Measurements from ENCODE around the gene P2RY2.
"Not testable (repeated sequence)": the region's sequence is repeated elsewhere in the genome, so short reads cannot be mapped to it uniquely, and the experiment has no call there.

The P2RY2 gene

GRCh38 chr11:73229321-73229895 lies 11.3 kb downstream of the P2RY2 start:
- no peak for DNase-seq

GRCh38 chr11:73229896-73230875 lies 12.1 kb downstream of the P2RY2 start:
- DNase-seq: no peak

- no peak for DNase-seq
These were observed 12.8 kb downstream of the P2RY2 start for GRCh38 chr11:73230931-73231330.

DNA sequence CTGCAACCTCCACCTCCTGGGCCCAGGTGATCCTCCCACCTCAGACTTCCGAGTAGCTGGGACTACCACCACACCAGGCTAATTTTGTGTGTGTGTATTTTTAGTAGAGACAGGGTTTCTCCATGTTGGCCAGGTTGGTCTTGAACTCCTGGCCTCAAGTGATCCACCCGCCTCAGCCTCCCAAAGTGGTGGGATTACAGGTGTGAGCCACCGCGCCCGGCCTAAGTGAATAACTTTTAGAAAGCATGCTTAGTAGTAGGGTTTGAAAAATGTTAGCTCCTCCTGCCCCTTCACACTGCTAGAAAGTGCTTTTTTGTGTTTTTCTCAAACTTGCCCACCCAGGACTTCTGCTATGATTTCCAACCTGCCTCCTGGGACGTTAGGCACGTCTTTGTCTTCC lies 14.4 kb downstream of the P2RY2 start:
- not testable (repeated sequence) for DNase-seq

DNA sequence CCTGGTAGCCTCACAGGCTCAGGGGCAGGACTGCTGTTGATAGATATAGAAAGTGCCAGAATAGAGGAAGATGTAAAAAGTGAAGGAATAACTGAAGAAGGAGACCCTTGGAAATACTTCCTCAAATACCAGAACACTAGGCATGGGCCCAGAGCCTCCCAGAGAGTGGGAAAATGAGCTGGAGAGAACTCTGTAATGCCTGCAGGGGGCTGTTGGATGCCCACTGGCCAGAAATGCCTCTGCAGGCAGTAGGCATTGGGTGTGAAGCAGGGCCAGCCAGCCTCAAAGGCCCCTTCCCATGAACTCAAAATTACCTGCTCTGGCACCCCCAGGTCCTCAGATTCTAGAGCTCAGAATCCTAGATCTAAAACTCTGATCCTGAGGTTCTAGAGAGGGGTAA lies 15.1 kb downstream of the P2RY2 start:
- DNase-seq: no peak

- no peak for DNase-seq
These were observed 15.8 kb downstream of the P2RY2 start for GRCh38 chr11:73233692-73234470.

GRCh38 chr11:73234471-73235181 lies 16.5 kb downstream of the P2RY2 start:
- DNase-seq: no peak

GRCh38 chr11:73235236-73235786 lies 17.2 kb downstream of the P2RY2 start:
- no peak for DNase-seq

GRCh38 chr11:73236205-73236765 lies 18.2 kb downstream of the P2RY2 start:
- no peak for DNase-seq

GRCh38 chr11:73236854-73237253 lies 18.8 kb downstream of the P2RY2 start:
- DNase-seq: peak in 1 of 2 donors; percentile 59

- no peak for DNase-seq
These were observed 19.6 kb downstream of the P2RY2 start for GRCh38 chr11:73237471-73238290.

DNA sequence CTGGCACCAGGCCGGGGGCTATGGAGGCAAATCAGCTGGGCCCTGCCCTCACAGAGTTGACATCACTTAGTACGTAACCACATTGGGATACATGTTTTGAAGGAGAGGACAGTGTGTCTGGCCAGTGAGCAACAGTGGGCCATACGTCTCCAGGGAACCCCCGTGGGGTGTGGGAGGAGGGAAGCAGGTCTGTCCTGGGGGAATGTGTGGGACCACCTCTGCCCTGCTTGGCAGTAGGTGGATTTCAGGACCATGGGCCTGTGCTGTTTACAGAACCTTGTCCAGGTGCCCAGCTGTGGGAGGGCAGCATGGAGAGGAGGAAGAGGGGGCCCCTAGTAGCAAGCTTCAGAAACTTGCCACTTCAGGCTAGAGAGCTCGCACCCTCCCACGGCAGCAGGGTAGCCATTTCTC lies 21.0 kb downstream of the P2RY2 start:
- DNase-seq: no peak

- no peak for DNase-seq
These were observed 21.6 kb downstream of the P2RY2 start for GRCh38 chr11:73239571-73240189.

GRCh38 chr11:73240190-73240781 lies 22.2 kb downstream of the P2RY2 start:
- no peak for DNase-seq

GRCh38 chr11:73241300-73241699 lies 23.2 kb downstream of the P2RY2 start:
- DNase-seq: no peak

DNA sequence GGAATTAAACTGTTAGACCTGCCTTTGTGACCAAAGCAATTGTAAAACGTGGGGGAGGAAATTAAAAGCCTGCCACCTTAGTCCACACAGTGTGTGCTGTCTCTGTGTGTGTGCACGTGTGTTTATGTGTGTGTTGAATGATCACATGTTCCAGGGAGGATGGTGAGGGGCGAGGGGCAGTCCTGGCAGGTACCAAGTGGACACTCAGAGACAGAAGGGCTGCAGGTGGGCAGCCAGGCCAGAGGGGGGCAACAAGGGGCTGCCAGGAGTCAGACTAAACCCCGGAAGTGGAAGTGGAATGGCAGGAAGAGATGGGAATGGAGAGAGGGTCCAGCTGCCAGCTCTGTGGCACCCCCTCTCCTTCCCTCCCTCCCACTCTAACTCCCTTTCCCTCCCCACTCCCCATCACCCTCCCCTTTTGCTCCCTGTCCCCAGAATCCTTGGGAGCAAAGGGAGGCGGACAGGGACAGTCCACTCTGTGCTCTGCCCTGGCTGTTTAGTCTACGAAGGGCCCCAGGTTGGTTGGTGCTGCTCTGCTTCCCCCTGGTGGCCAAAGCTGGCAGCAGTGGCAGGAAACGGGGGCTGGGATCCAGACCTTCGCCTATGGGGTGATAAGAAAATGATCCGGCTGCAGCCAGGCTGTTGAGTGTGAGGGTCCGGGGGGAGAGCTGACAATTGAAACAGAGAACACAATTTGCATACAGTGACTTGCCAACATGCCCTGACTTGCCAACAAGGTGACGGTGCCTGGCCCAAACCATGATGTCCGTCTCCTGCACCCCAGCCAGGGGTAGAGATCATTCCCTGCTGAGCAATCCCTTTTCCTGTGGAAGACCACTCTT lies 24.4 kb downstream of the P2RY2 start:
- DNase-seq: peak; percentile 56 to 63

GRCh38 chr11:73243093-73243485 lies 25.0 kb downstream of the P2RY2 start:
- no peak for DNase-seq

GRCh38 chr11:73244589-73245240 lies 26.6 kb downstream of the P2RY2 start:
- no peak for DNase-seq

- no peak for DNase-seq
These were observed 27.4 kb downstream of the P2RY2 start for GRCh38 chr11:73245461-73245860.
